BJ (cell line): ENCODE results near the gene CAMSAP1. TPM values are rescaled to one million over a fixed set of nuclear protein-coding genes. Genes with fewer than 3 reads are reported as not detected.

ENCODE experiments used
- CTCF ChIA-PET: fragments of 350-600 bp; formaldehyde crosslinking; extraction: SDS; loops from one replicate; lab custom pipeline; 2021; ENCODE audit warnings: antibody characterized with exemption, inconsistent platforms; lab: Yijun Ruan, JAX
- POLR2A ChIA-PET: fragments of 300-600 bp; sonication (Branson Sonifier 250); formaldehyde crosslinking; extraction: SDS; loops from one replicate; lab custom pipeline; 2021; ENCODE audit warnings: antibody characterized with exemption; lab: Charles Lee
- DNase-seq: peaks from one replicate; pipeline ENCODE4 v3.0.0-alpha.2; 2011; ENCODE audit warnings: low read depth
- H3K27me3 ChIP-seq: 2 replicates; pipeline ENCODE4 v1.6.0; 2011; ENCODE audit warnings: low read length; ENCODE audit not compliant: control insufficient read depth, insufficient read depth
- H3K36me3 ChIP-seq: 2 replicates; pipeline ENCODE4 v1.5.1; 2011; ENCODE audit warnings: low read length; ENCODE audit not compliant: control insufficient read depth, insufficient read depth
- H3K4me3 ChIP-seq: 2 replicates; pipeline ENCODE4 v1.5.1; 2011; ENCODE audit warnings: low read depth, mild to moderate bottlenecking, control low read depth, low read length
- CTCF ChIP-seq: IDR thresholded peaks from 2 replicates; pipeline ENCODE4 v1.5.1; 2011; ENCODE audit warnings: low read depth, mild to moderate bottlenecking, control low read depth, inconsistent platforms, low read length, moderate library complexity; ENCODE audit not compliant: insufficient read depth
- polyA plus RNA-seq: library from polyadenylated mRNA; depleted of rRNA; stranded (reverse); fragments of >200 nt; gene quantifications from 2 replicates; pipeline ENCODE4 v1.2.3, GENCODE V29; 2011

CAMSAP1 gene
- polyA plus RNA-seq, 1 experiment, result 4.1 TPM

GRCh38 chr9:135890190-135891026 is 16.9 kb downstream of the CAMSAP1 start:
- DNase-seq, result no peak
- POLR2A ChIA-PET, result no interaction called here
- Histone ChIP-seq H3K36me3 (no peaks in the 10 kb centered on the region), H3K4me3 (no peak overlapping the region), H3K27me3 (no peaks in the 10 kb centered on the region)
- no peak for TF ChIP-seq CTCF
- CTCF ChIA-PET, result interaction anchor here (1.9 kb wide), 1 partner anchor 77 kb away, joined by 4 read pairs; no protein-coding TSS in a partner anchor

- no peaks in the 10 kb centered on the region for H3K27me3 ChIP-seq
- TF ChIP-seq CTCF, result no peak
- ChIA-PET CTCF (interaction anchor here (1.9 kb wide), 1 partner anchor 78 kb away, joined by 4 read pairs; no protein-coding TSS in a partner anchor), POLR2A (no interaction called here)
- no peak overlapping the region for H3K4me3 ChIP-seq
- no peaks in the 10 kb centered on the region for H3K36me3 ChIP-seq
- no peak for DNase-seq
Observed at GRCh38 chr9:135889564-135890189, 17.7 kb downstream of the CAMSAP1 start.

- ChIA-PET POLR2A (no interaction called here), CTCF (interaction anchor here (1.9 kb wide), 1 partner anchor 79 kb away, joined by 4 read pairs; no protein-coding TSS in a partner anchor)
- no peak for TF ChIP-seq CTCF
- H3K4me3 ChIP-seq, result no peak overlapping the region
- H3K36me3 ChIP-seq, result no peaks in the 10 kb centered on the region
- no peak for DNase-seq
- no peaks in the 10 kb centered on the region for H3K27me3 ChIP-seq
Observed at GRCh38 chr9:135888766-135889394, 18.5 kb downstream of the CAMSAP1 start.

GRCh38 chr9:135888126-135888765 is 19.1 kb downstream of the CAMSAP1 start:
- no peaks in the 10 kb centered on the region for H3K36me3 ChIP-seq
- no peak for TF ChIP-seq CTCF
- ChIA-PET CTCF (interaction anchor here (1.9 kb wide), 1 partner anchor 79 kb away, joined by 4 read pairs; no protein-coding TSS in a partner anchor), POLR2A (no interaction called here)
- no peak for DNase-seq
- no peak overlapping the region for H3K4me3 ChIP-seq
- H3K27me3 ChIP-seq, result no peaks in the 10 kb centered on the region
